ENCODE results near the gene ADIG.

Gene ADIG

DNA sequence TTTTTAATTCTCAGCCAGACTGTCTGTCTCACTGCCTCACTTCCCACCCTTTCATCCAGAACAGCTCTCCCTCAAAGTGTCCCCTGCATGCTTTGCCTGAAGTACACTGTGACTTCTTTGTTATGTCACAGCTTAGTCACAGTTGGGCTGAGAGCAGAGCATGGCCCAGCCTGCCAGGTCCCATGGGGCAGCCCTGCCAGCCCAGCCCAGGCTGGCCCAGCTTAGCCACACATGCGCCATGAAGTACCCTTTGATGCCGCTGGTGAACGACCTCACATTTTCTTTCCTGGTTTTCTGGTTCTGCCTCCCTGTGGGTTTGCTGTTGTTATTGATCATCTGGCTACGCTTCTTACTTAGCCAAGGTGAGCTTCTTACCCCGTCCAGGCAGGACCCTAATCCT lies at the start of gene ADIG:
TSS of gene ADIG (plus strand) at position 185 of the 400 bp plus-strand sequence. CDS start at position 239, 54 bp downstream.
- no peak for DNase-seq

DNA sequence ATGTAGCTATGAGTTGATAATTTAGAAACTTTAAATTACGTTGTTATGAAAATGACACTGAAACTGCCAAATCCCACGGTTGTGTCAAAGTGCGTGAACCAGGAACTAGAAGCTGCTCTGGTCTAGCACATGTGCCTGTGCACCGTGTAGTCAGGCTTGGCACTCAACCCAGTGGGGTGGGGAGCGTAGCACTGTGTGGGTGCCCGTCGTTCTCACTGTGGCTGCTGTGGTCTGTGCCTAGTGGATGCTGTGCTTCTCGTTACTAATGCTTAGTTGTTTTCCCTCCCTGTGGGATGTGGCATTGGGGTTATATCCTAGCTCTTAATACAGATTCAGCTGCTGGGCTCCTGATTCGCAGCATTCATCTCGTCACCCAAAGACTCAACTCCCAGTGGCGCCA lies 46.2 kb upstream of the ADIG start:
- no peak for DNase-seq

DNA sequence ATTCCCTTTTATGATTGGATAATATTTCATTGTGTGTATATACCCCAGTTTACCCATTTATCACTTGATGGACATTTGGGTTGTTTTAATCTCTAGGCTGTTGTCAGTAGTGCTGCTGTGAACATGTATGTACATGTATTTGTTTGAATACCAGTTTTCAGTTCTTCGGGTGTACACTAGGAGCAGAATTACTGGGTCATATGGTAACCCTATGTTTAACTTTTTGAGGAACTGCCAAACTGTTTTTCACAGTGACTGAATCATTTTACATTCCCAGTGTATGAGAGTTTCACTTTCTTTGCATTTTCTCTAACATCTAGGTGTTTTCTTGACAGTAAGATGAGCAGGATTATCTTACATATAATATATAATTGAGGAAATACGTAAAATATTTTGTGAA lies 44.7 kb upstream of the ADIG start:
- DNase-seq = no peak

DNA sequence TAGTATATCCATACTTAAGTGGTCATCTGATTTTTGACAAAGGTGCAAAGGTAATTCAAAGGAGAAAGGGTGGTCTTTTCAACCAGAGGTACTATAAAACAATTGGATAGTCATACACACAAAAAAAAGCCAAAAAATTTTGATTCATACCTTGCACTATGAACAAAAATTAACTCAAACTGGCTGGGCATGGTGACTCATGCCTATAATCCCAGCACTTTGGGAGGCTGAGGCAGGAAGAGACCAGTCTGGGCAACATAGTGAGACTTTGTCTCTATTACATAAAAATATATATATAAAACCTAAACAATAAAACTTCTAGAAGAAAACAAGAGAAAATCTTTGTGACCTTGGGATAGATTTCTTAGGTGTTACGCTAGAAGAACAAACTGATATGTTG lies 43.8 kb upstream of the ADIG start:
- DNase-seq = no peak

DNA sequence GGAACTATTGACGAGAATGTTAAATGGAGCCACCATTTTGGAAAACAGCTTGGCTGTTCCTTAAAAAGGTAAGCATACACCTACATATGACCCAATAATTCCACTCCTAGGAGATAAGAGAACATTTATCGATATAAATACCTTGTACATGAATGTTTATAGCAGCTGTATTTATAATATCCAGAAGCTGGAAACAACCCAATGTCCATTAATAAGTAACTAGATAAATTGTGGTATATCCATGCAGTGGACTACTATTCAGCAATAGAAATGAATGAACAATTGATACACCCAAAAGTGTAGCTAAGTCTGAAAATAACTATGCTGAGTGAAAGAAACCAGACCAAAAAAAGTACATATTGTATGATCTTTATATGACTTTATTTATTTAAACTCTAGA lies 42.2 kb upstream of the ADIG start:
- no peak for DNase-seq

DNA sequence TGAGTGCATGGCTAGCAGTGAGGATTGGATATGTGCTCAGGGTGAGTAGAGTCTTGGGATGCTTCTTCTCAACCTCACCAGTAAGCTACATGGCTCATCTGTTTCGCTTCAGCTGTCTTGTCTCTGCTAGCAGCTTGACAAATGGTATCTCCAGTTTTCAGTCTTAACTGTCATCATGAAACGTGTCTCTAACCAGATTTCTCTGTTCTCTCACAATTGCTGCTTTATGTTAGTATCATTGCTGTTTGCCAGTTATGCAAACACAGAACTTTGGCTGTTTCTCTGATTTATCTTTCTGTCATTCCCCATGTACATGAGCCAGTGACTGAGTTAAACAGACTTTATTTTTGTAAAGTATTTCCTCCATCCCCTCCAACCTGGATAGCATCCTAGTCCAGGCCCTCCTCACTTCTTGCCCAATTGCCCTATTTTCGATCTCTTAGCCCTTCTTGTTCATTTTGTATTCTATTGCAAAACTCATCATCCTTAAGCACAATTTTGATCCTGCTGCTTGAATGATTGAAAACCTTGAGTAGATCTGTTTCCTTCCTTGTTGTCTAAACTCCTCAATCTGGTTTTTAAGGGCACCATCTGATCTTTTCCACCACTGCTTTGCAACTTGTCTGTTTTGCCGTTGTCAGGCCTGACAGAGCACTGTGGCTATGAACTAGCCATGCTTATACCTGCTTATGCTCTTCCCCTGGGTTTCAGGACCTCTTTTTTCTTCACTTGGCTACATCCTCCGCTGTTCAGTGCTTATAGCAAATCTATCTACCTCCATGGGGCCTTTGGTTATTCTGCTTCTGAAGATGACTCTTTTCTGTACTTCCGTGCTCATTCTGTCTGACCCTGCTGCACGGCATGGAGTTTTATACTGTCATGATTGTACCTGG lies 37.7 kb upstream of the ADIG start:
- no peak for DNase-seq

DNA sequence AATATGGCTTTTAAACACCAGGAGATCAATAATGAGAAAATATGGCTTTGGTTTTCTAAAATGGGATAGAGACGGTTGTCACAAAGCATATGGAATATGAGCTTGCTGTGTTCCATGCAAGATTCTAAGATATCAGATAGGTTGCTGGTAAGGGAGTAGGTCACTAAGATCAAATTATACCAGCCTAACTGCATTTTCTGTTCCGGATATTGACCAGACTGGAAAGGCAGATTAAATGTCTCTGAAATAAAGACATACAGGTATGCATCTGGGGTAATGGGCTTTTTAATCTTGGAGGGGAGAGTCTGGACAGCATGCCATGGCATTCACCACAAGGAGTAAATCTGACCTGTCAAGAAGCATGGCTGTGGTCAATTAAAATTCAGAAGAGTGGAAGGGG lies 35.2 kb upstream of the ADIG start:
- no peak for DNase-seq

DNA sequence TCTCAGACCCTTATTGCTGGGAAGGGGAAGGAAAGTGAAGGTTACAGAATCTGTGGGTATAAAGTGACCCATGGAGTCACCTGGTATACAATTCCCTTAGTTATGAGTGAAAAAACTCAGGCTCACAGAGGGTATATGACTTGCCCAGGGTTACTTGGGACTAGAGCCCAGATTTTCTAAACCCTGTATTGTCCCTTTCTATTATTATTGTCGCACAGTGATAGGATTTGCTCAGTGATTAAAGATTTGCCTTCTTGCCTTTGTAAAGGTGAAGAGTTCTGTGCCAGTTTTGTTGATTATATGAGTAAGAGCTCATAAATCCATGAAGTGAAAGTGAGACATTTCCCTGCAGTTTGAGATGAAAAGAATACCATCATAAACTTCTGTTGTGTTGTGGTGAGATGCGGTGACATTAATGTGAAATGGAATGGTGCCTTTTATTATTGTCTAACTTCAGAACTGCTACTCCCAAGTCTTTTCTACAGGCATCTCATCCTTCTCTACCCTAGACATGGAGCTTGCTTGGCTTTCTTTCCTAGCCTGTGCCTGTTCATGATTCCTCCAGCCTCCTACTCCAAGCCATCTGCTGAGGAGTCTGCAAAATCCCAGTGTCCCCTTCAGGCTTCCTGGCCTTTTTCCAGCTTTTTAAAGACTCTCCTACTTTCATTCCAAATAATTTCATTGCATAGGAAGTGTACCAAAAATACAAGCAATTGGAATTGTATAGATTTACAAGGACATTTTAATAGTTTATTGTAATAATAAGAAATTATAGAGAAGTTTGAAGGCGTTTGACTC lies 33.5 kb upstream of the ADIG start:
- no peak for DNase-seq

DNA sequence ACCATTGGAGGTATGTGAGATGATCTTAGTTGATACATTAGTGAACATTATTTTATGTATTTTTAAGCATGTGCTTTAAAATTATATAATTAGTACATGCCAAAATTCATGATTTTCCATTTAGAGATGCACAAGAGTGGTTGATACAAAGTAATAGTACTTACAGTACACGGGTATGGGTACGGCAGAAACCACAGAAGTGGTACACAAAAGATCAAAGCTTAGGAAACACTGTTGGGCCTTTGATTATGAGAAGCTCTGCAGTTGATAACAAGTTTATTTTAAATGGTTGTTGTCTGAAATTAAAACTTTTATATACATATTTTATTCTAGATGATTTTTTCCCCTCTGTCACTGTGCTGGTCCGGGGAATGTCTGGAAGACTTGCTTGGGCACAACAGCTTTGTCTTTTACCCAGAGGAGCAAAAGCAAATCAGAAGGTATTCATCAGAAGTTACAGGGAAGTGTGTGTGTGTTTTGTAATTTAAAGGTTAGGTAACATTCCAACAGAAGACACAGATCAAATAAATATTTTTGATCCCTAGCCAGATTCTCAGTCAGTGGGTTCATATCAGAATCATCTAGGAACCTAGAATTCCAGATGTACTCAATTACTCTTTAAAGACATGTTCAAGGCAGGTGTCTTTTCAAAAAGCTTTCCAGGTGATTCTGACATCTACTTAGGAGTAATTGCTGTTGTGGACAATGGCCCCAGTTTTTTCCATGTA lies 32.5 kb upstream of the ADIG start:
- DNase-seq = no peak

DNA sequence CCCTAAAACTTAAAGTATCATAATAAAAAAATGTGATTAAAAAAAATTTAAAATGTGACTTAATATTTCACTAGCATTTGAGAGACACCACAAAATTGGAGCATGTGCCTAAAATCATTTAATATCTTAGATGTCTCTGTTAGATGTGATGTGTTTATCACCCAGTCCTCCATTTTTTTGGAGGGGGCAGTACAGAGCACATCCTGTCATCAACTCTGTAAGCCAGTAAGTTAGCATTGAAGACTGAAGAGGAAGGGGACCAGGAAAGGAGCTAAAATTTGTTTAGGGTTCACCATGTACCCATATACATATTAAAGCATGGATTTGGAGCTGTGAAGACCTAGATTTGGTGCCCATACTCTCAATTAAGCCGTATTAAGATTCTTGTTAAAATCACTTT lies 30.7 kb upstream of the ADIG start:
- no peak for DNase-seq

DNA sequence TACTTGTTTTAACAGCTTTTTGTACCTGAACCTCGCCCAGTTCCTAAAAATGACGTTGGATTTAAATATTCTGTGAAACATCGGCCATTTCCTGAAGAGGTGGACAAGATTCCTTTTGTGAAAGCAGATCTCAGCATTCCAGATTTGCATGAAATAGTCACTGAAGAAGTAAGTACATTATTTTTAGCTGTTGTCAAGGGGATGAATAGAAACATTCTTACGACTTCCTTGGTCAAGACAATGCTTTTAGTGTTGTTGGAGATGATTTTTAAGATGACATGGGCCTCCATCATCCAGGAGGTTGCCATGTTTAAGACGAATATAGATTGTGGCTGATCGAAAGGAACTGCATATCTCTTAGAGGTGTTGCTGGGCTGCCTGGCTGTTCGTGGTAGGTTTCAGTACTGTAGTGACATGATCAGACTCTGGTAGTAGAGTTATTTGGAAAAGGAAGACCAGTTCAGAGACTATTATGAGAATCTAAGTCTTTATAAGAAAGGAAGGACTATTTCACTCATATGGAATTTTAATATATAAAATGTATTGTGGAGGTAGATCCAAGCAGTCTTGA lies 29.9 kb upstream of the ADIG start:
- DNase-seq = no peak

DNA sequence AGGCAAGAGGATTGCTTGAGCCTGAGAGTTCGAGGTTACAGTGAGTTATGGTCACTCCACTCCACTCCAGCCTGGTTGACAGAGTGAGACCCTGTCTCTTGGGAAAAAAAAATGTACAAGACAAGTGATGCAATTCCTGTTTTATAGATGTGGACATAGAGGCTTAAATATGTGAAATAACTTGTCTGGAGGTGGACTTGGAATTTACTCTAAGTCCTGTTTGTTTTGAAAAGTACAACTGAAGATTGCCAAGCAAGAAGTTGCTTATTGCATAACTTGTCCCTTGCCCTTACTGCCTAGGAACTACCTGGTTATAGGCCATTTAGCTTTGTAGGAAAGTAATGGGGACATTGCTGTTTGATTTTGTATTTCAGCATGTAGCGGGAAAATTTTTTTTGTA lies 26.0 kb upstream of the ADIG start:
- DNase-seq = no peak

DNA sequence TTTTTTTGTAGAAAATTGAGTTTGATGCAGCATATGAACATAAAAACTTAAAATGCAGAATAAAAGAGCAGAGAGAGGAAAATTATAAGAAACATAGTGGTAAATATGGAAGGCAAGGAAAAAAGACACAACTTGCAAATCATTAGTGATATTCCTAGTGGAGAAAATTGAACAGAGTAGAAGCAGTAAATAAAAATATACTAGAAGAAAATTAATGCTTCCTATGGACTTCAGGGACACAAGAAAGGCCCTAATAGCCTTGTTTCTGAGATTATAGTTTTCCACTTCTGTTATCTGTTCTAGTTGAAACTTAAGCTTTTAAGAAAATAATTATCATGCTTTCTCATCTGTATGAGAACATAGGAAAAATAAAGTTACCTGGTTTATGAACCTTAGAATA lies 25.6 kb upstream of the ADIG start:
- DNase-seq = no peak

DNA sequence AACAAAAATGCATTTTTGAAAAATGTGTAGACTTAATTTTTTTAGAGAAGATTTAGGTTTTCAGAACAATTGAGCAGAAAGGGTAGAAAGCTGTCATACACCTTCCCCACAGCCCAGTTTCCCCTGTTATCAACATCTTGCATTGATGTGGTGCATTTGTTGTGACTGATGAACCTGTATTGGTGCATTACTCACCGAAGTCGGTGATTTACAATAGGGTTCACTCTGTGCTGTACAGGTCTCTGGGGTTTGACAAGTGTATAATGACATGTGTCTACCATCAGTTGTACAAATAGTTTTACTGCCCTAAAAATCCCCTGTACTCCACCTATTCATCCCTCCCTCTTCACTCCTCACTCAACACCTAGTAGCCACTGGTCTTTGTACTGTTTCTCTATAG lies 23.8 kb upstream of the ADIG start:
- DNase-seq = no peak

DNA sequence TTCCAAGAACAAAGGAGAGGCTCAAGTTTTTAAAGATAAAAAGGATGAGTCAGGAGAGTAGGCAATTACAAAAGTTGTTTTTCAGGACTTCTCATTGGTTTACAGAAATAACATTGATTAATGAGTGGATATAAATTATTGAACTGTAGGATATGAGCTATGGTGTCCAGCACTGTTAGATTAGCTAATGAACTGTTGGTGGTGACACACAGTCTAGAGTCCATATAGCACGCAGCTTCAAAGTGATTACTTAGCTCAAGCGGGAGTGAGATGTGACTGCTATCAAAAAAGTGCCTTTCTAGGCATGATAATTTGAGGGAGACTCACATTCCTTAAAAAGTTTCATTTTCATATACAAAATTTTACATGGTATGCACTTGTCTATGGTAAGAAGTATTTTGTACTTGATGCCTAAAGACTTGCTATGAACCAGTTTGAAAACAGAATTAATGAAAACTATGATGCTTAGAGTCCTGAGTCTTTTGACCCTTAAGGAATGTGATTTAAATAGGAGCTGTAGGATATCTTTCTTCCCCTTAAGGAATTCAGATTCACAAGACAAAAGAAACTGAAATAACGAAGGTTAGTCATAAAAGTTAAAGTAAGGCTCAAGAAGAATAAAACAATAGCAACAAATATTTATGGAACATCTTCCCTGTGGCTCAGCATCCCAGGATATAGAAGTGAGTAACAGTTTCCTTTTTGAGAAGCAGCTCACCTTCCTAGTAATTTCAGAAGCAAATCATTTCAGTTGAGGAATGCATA lies 22.2 kb upstream of the ADIG start:
- DNase-seq = no peak

DNA sequence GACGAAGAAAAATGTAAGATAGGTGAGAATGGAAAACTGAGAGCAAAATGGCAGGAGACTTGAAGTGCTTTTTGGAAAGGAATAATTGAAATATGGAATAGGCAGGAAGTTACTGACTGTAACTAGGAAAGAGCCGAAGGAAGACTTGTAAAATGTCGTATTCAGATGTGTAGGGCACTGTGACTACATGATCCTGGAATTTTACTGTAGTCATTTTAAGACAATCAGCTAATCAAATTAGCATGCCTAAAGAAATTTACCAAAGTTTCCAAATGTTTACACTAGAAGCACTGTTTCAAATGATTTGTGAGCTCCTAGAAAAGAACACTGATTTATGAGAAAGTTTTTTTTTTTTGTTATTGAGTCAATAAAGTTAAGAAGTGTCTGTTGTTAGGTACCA lies 21.2 kb upstream of the ADIG start:
- DNase-seq = no peak

DNA sequence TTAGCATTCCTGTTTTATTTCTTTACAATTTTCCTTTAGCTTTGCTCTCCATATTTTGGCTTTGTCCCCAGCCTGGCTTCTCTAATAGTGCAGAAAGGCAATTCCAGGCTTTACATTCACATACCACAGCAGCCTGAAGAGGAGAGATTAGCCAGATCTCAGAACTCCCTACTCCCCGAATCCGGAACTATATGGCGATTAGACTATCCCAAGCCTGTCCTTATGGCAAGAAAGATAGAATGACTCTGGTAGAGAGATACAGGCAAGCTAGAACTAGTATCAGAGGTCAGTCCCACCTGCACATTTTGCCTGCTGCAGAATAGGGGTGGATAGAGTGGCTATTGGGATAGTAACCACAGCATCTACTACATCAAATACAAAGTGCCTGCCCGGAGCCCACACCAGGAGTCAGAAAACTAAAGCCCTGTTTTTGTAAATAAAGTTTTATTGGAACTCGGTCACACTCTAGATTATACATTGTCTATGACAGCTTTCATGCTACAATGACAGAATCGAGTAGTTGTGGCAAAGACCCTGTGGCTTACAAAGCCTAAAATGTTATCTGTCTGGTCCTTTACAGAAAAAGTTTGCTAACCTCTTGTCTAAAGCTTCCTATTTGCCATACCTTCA lies 17.1 kb upstream of the ADIG start:
- no peak for DNase-seq

DNA sequence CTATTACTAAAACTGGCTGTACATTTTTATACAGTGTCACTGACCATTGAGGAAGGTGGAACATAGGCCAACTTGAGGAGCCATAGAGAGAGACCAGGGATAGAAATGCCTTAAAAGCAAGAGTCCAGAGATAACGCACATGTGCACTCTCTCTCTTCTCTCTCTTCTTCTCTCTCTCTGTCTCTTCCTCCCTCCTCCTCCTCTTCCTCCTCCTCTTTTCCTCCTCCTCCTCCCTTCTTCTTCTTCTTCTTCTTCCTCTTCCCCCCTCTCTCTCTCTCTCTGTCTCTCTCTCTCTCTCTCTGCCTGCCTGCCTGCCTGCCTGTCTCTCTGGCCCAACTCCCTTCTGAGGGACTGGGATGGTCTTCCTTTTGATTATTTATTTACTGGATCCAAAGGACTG lies 16.3 kb upstream of the ADIG start:
- no peak for DNase-seq

DNA sequence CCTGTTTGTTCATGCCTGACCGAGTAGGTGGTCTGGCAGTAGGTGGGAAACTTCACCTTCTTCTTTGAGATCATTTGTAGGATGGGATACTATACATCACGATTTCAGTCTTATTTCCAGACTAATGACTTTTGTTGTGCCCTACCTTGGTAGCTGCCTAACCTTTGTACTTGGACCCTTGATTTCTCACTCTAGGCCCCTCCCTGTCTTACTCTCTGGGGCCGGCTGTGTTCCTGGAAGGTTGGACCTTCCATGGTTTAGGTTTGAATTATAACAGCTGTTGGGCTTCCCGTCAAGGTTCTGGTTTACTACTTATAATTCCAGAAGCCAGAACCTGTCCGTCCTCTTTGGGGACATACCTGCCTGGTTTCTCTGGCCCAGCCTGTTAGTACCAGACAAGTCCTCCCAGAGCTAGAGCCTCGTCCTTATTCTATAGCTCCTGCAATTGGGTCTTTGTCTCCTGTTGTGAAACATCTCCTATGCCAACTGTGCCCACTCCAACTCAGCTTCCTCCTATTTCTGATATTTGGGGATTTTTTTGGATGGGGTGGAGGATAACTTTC lies 14.9 kb upstream of the ADIG start:
- no peak for DNase-seq

DNA sequence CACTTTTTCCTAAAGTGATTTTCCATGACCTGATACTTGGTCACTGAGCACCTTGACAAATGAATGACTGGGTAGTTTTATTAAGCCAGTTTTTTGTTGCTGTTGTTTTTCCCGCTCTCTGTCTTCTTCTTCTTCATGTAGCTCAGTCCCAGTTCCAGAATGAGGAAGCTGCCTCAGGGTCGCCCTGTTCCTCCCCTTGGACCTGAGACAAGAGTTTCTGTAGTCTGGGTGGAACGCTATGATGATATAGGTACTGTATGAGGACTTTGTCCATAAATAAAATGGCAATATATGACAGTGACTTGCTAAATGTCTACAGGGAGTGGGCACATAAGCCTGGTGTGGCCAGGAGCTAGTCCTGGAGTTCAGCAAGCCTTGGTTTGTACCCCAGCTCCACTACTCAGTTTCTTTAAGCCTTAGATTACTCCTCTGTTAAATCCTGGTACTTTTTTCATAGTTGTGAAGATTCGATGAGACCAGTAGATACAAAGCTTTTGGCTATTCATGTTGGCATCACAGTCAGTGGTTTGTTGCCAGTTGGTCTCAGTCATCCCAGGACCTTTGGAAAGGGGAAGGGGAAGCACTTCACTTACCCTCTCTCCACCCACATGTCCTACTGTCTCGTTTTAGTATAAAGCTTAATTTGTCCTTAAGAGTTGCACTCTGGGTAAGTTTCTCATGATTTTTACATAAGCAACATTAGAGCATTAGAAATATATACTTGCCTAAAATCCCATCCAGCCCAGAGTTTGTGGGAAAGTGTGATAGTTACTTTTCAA lies 11.1 kb upstream of the ADIG start:
- DNase-seq = peak; percentile 77

DNA sequence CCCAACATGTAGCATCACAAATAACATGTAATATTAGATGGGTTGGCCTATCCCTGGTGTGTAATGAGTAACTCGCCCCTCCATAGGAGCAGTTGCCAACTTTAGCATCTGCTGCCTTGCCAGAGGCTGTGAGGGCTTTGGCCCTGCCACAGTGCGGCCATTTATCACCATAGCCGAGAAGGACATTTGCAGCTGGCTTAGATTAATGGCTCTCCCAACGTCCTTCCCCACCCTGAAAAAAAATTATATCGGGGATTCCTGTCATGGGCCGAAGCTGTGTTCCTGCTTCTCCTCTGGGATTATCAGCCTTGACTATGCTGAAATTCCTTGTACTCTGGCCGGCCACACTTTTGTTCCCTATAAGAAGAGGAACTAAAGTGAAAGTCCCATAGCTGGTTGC lies 7.6 kb upstream of the ADIG start:
- DNase-seq = peak; percentile 32
